GM04504 (cell line): ENCODE measurements around the gene YKT6.
"Not testable (repeated sequence)": the region's sequence is repeated elsewhere in the genome, so short reads cannot be mapped to it uniquely, and the experiment has no call there.

Experiments
- DNase-seq: peaks from one replicate; pipeline ENCODE4 v3.0.0-alpha.2; 2012; ENCODE audit warnings: low read depth

YKT6 gene

DNA sequence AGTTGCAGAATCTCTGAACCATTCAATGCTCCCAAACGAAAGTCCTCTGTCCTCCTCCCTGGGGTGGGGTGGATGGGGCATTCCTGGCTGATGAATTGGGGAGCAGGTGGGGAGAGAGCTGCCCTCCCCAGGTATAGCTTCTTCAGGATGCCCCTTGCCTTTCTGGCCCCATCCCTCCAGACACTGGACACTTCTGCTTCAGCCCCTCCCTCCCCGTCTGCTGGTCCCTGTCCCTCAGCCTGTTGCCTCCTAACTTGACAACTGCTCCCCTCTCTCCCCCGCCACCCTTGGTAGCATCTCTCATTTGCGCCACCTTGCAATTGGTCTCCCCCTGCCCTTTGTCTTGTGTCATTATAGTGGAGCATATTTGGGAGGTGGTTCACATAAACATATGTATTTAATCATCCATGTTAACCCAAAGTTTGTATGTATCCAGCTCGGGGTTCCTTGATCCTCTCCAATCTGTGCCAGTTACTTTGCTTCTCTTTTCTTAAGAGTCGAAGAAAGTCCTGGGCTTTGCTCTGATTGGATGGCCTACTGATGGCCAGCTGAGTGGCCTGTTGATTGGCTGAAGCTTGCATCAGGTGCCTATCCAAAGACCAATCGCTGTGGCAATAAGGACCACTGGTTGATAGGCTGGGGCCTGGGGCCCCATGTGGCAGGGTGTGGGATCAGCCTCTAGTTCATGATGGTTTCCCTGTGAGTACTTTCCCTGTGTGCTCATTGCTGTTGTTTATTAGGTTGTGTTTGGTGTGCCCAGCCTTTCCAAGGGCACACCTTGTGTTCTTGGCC lies 7.6 kb upstream of the YKT6 start:
- no peak for DNase-seq

DNA sequence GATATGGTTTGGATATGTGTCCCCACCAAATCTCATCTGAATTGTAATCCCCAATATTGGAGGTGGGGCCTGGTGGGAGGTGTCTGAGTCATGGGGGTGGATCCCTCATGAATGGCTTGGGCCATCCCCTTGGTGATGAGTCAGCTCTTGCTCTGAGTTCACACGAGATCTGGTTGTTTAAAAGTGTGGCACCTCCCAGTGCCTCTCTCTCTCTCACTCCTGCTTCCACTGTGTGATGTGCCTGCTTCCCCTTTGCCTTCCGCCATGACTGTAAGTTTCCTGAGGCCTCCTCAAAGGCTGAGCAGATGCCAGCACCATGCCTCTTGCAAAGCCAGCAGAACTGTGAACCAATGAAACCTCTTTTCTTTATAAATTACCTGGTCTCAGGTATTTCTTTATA lies 6.7 kb upstream of the YKT6 start:
- DNase-seq, result no peak

DNA sequence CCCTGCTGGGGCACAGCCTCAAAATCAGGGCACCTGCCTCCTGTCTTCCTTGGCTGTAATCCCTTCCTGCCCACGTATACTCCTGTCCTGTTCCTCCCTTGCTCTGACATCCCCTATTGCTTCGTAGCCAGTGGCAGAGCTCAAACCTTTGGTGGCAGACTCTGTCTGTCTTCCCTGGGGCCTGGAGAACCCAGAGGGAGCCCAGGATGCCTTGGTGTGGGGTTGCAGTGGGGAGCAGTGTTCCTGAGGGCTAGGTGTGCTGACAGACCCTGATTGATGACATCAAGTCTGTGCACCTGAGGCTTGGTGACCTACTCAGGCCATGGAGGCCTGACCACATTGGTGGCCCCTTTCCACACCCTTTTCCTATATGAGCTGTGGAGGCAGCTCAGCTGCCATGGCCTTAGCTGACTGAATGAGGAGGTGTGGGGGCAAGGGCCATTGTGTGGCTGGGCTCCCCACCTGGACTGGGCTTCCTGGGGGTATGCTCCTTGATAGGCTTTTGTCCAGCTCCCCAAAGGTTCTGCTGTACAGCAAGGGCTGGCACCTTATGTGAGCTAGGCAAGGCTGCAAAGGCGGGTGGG lies 6.1 kb upstream of the YKT6 start:
- DNase-seq, result no peak

DNA sequence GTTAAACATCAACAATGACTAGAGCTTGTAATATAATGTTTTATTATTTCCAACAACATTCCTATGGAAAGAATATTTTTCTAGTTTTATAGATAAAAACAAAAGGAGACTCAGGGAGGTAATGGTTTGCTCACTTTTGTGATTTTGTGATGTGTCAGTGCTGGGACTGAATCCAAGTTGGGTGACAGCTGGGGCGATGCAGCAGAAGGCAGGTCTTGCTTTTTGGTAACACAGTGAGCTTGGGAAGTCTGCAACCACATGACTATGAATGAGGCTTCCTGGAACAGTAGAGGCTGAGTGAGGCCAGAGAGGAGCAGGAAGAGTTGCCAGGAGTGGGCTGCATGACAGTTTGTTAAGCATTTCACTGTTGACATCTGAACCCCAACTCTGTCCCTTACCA lies 4.9 kb upstream of the YKT6 start:
- DNase-seq, result no peak

DNA sequence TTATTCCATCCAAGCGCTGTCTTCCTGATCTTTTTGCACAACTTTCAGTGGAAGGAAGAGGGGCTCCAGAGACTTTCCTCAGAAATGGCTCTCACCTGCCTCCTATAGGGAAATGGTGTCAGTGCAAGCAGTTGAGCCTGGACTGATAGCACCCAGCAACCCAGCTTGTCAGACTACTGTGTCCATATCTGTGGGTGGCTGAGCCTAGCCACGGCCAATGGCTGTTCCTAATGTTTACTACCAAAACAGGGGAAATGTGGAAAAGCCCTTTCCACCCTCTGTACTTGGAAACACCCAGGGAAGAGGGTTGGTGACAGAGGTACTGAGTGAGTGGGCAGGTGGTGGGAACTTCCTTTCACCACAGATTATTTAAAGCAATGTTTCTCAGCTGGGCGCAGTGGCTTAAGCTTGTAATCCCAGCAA lies 4.3 kb upstream of the YKT6 start:
- no peak for DNase-seq

GRCh38 chr7:44197474-44197873 lies 3.3 kb upstream of the YKT6 start:
- no peak for DNase-seq

GRCh38 chr7:44200163-44200562 lies 615 bp upstream of the YKT6 start:
- not testable (repeated sequence) for DNase-seq

- DNase-seq, result no peak
These were observed 1.0 kb downstream of the YKT6 start for GRCh38 chr7:44201813-44202212.

DNA sequence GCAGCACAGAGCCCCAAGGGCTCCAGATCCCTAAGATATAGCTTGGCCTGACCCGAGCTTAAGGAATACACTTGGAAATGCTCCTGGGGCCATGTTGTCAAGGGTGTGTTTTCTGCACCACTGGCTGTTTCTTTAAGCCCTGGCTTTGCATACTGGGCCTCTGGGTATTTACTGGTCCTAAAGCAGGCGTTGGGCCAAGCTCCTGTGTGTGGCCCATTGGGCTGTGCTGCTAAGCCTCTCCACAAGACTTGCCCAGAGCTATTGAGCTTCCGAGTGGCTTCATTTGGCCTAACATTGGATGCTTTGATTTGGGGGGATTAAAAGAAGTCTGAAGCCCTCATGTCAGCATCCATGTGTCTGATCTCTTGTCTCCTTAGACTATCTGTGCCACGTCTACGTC lies 5.2 kb downstream of the YKT6 start:
- DNase-seq, result no peak

DNA sequence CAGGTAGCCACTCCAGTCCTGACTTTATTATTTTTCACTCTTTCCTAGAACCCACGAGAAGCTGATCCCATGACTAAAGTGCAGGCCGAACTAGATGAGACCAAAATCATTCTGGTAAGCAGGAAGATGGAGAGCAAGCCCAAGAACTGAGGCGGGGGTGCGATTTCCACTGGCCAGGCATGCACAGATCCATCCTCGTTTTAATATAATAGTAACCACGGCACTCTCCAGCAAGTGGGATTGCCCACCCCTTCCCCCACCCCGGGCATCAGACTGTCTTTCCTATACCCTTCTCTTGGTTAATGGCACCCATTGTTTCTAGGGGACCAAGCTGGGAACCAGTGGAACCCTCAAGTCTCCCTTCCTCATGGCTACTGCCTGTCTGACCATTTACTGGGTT lies 7.3 kb downstream of the YKT6 start:
- DNase-seq, result no peak

- no peak for DNase-seq
These were observed 9.3 kb downstream of the YKT6 start for GRCh38 chr7:44210107-44210506.

GRCh38 chr7:44211126-44211675 lies 10.4 kb downstream of the YKT6 start:
- no peak for DNase-seq

DNA sequence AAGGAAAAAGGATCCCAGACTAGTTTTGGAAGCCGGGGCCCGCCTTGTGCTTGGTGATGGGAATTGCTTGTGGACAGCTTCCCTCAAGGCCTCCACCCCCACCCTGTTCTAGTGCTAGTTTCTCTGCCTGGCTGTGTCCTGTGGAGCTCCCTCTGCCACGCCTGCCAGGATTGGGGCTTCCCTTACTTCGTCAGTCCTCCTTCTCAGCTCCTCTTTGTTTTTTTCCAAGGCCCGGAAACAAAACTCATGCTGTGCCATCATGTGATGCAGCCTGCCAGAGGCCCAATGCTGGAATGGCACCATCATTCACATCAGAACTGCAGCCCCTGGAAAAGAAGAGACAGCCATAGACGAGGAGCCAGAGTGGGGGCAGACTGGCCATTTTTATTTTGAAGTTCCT lies 11.2 kb downstream of the YKT6 start:
- DNase-seq, result no peak

DNA sequence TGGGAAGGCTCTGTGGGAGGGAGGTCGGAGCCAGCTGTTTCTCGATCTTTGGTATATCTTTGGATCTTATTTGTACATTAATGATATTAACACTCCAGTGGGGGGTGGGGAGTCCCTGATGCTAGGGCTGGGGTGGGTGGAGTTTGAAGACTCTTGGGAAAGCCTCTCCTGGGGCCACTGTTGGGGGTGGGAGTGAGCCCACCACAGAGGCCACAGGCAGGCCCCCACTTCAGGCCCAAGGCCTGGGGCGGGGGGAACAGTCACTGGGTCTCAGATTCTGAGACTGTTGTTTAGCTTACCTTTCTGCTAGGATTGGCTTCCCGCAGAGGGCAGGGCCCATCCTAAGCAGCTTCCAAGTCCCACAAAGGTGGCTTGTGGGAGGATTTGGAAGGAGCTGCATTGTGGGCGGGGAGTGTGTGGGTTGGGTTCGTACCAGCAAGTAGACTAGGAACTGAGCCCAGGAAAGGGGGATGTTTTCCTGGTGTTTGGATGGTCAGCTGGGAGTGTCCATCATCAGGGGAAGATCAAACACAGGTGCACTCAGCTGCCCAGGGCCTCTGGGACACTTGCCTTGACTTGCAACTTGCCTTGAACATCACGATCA lies 11.9 kb downstream of the YKT6 start:
- no peak for DNase-seq

DNA sequence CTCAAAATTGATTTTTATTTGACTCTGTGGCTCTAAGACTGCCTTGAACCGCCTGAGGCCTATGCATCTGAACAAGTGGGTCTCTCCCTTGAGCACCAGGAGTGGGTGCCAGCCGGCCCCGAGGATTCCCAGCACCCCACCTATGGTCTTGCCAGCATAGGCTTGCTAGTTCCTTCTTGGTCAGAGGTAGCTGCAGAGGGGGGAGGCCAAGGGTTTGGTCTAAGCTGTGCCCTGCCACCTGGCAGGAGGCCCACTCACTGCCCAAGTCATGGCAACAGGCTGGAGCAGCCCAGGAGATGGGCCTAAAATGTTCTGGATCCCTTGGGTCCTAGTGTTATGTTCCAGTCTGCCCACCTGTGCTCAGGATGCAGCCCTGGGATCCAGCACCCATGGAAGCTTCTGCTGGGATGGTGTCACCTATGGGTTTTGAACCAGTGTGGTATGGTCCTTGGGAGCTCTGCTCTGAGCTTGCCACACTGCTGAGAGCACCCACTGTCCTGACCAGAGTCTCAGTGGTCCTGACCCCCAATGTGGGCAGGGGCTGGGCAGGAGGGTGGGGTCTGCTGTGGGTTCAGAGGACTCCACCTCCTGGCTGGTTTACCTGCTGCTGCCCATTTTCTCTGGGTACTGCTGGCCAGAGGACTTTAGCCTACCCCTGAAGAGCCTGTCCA lies 12.6 kb downstream of the YKT6 start:
- DNase-seq, result no peak

DNA sequence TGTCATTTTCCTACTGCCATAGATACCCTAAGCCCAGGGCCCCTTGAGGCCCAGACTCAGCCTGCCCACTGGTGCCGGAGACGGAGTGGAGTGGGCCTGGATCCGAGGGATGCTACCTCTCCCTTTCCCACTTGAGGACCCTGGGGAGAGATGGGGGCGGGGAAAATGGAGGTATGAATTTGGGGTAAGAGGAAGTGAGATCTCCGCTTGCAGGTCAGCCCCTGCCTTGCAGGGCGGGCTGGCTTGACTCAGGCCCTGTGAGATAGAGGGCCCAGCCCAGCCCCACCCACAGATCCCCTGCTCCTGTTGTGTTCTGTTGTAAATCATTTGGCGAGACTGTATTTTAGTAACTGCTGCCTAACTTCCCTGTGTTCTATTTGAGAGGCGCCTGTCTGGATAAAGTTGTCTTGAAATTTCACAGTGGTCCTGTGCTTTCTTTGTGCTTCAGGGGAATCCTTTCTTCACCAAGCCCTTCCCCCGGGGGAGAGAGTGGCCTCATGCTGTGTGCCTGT lies 13.2 kb downstream of the YKT6 start:
- no peak for DNase-seq

- DNase-seq, result no peak
These were observed 14.8 kb downstream of the YKT6 start for GRCh38 chr7:44215531-44215930.

GRCh38 chr7:44216019-44216418 lies 15.2 kb downstream of the YKT6 start:
- no peak for DNase-seq

- no peak for DNase-seq
These were observed 15.9 kb downstream of the YKT6 start for GRCh38 chr7:44216521-44217222.

- no peak for DNase-seq
These were observed 16.5 kb downstream of the YKT6 start for GRCh38 chr7:44217223-44217714.

GRCh38 chr7:44217852-44218402 lies 17.1 kb downstream of the YKT6 start:
- DNase-seq, result no peak
